GM19324 (cell line): ENCODE measurements around the gene OR10J1.
"Not testable (repeated sequence)": the region's sequence is repeated elsewhere in the genome, so short reads cannot be mapped to it uniquely, and the experiment has no call there.

Experiments
- ATAC-seq: cut with Tn5 transposase; IDR thresholded peaks from one replicate; pipeline ENCODE4 v1.9.1; 2021; ENCODE audit warnings: mild to moderate bottlenecking, moderate library complexity; ENCODE audit not compliant: unreplicated experiment, low FRiP score

OR10J1 gene

DNA sequence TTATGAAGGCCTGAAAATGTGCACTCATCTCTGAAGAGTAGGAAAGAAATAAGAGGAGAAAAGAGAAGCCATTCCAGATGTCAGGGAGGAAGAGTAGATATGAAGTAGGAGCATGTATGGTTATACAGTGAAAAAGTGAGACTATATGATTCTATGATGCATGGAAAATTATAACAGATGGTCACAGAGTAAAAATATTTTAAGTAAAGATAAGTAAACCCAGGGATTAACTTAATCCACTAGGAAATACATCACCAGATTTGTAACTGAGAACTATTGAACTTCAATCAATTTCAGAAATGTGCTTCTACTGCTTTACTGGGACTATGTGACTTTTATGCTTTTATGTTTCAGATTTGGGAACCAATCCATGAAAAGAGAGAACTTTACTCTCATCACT is at the start of gene OR10J1:
Gene OR10J1, plus strand, starts transcription at position 301 of the 400 bp plus-strand sequence. Its CDS starts 70 bp downstream, at position 371.
- ATAC-seq = no peak

- ATAC-seq = no peak
Measured at GRCh38 chr1:159406821-159407220, 32.7 kb upstream of the OR10J1 start.

DNA sequence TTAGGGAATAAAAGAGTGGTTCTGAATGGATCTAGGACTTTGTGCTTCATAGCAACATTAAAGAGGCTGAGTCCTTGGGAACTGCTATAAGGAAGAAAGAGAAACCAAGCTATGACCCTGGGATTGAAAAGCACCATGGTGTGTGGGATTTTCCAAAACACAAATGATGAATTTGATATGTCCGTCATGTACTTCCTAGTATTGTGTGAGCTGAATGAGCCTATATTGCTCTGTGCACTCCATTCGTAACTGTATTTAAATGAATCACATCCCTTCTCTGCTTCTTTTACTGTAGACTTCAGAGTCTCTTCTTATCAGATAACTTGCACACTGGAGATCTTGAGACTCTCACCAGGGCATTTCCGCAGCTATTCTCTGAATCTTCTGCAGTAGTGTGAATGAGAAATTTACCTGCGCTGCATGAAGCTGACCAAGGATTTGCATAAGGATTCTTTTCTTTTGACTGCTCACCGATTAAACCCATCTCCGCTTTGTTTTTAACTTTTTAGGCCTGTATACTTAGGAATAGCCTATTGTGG is 30.6 kb upstream of the OR10J1 start:
- no peak for ATAC-seq

DNA sequence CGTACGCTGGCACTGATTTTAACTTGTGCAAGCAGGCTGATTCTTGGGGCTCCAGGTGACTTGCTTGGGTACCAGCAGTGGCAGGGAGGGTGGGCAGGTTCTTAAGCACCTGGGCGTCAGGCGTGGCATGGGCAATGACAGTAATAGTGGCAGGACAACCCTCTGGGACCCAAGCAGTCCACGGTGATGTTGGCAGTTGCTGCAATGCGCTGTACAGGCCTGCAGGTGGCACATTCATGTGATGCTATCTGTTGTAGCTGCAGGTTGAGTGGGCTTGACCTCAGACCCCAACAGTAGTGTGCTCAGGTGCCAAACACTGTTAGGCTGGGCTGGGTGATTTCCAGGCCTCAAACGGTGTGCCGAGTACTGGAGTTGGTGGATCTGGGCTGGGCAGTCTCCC is 17.7 kb upstream of the OR10J1 start:
- ATAC-seq = no peak

DNA sequence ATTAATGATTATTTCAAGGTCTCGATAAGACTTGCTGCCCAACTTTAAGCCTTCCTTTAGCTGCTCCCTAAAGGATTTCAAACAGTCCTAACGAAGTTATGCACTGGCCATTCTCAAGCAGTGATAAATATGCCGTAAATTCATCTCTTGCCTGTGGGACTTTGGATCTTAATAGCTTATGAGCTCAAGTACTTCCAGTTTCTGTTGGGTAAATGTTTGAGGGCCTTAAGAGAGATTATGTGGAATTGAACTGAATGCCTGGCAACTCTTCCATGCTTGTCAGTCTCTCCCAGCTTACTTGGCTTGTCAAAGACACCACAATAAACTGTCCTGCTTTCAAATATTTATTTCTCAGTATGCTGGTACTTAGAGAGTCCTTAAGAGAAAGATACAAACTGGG is 11.0 kb upstream of the OR10J1 start:
- no peak for ATAC-seq

DNA sequence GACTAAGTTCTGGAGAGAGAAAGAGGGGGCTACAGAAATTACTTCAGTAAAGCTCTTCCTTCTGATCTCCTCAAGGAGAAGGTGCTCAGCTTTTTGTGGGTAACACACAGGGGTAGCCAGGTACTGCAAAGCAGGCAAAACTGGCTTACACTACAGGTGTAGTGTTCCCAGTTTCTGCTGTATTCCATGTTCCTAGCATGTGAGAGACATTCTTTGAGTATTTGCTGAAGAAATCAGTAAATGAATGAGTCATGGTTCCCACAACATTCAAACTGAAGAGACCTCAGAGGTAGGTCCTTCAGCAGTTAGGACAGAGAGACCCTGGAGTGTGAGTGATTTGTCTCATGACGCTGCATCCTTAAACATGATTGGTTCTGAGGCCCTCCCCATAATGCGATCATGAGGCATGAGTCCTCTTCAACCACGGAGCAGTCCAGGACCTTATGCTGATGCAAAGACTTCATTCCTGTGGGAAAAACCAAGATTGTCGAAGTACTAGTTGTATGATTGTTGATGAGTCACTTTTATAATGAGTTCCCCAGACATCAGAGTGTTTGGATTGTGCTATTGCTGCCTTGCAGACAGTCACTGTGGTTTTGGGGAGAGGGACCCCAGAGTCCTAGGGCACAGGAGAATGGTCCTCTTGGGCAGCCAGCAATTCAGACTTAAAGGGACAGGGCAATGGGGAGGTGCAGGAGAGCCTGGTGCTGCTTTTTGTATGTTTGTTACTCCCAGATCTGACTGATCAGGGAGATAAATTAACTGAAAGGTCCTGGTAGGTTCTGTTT is 10.3 kb upstream of the OR10J1 start:
- no peak for ATAC-seq

GRCh38 chr1:159430985-159431384 is 8.5 kb upstream of the OR10J1 start:
- no peak for ATAC-seq

- ATAC-seq = no peak
Measured at GRCh38 chr1:159431904-159432303, 7.6 kb upstream of the OR10J1 start, which contains the start of gene OR10J4. OR10J4 (plus strand) TSS chr1:159432204.

GRCh38 chr1:159436469-159436868 is 3.1 kb upstream of the OR10J1 start:
- ATAC-seq = no peak

- ATAC-seq = no peak
Measured at GRCh38 chr1:159441360-159441759, 1.8 kb downstream of the OR10J1 start.

GRCh38 chr1:159442428-159442827 is 2.9 kb downstream of the OR10J1 start:
- ATAC-seq = no peak

- no peak for ATAC-seq
Measured at GRCh38 chr1:159443066-159443750, 3.7 kb downstream of the OR10J1 start.

- no peak for ATAC-seq
Measured at GRCh38 chr1:159444511-159444910, 5.0 kb downstream of the OR10J1 start.

DNA sequence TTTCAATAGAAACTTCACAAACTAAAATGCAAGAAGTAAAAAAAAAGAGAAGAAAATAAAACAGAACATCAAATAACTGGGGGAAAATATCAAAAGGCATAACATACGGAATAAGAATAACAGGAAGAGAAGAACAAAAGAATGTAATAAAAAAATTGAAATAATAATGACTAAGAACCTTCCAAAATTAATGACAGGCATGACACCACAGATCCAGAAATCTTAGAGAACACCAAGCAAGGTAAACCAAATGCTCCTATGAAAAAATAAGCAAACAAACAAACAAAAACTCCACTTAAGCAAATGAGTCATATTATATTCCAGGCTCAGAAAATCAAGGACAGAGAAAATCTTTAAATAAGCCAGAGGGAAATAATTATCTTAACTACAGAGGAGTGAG is 8.7 kb downstream of the OR10J1 start:
- no peak for ATAC-seq

DNA sequence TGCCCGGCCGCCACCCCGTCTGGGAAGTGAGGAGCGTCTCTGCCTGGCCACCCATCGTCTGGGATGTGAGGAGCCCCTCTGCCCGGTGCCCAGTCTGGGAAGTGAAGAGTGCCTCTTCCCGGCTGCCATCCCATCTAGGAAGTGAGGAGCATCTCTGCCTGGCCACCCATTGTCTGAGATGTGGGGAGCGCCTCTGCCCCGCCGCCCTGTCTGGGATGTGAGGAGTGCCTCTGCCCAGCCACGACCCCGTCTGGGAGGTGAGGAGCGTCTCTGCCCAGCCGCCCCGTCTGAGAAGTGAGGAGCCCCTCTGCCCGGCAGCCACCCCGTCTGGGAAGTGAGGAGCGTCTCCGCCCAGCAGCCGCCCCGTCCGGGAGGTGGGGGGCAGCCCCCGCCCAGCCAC is 10.1 kb downstream of the OR10J1 start:
- not testable (repeated sequence) for ATAC-seq

- ATAC-seq = no peak
Measured at GRCh38 chr1:159459551-159459950, 20.0 kb downstream of the OR10J1 start.

GRCh38 chr1:159465191-159465603 is 25.7 kb downstream of the OR10J1 start:
- ATAC-seq = no peak

DNA sequence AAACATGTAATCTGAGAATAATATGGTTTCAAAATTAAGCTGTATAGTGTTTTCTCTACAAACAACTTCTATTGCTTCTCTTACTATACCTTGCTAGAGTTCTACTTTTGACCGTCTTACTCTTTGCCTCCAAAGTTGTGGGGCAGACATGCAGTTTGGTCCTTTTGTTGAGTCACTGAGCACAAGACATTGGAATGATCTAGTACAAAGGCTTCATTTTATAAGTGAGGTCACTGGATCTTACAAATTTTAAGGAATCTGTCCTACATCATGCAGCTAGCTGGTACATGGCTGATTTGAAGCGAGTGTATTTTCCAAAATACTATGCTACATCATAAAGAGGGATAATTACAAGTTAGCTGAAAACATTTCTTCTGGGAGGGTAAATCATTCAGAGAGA is 28.8 kb downstream of the OR10J1 start:
- no peak for ATAC-seq

DNA sequence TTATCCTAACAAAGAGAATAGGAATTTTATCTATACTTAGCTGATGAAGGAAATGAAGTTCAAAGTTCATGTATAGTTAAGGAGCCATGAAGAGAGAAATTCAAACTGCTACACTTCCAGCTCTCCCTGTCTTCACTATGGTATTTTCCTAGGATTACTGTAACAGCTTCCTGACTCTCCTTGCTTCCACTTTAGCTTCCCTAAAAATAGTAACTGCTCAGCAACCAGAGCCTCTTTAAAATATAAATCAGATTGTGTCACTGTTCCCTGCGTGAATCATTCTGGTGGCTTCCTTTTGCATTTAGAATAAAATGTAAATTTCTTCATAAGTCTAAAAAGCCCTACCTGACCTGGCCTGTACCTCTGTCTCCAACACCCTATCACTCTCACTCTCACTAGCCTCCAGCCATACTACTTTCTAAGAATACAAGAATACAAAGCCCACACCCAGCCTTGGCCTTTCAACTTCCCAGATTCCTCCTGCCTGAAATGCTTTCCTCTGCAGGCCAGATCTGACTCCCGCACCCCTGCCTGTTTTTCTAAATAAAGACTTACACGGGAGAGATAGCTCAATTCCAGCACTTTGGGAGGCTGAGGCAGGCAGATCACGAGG is 30.5 kb downstream of the OR10J1 start:
- ATAC-seq = no peak

- ATAC-seq = no peak
Measured at GRCh38 chr1:159473335-159473734, 33.8 kb downstream of the OR10J1 start.

- no peak for ATAC-seq
Measured at GRCh38 chr1:159474926-159475325, 35.4 kb downstream of the OR10J1 start.
